OCI-LY1 (cell line): ENCODE measurements around the gene ZNF502.
"Not testable (repeated sequence)": the region's sequence is repeated elsewhere in the genome, so short reads cannot be mapped to it uniquely, and the experiment has no call there.

Experiments used
- H2AFZ ChIP-seq: fragments of 200-600 bp; sonication (generic), shearing (Covaris generic); 2 replicates; pipeline ENCODE4 v1.6.0; 2014; ENCODE audit warnings: antibody characterized with exemption, mild to moderate bottlenecking, low read length
- H3F3A ChIP-seq: fragments of 200-600 bp; sonication (generic), shearing (Covaris generic); 2 replicates; pipeline ENCODE4 v1.6.0; 2014; ENCODE audit warnings: mild to moderate bottlenecking, antibody characterized with exemption, low read length, moderate library complexity; ENCODE audit not compliant: insufficient read depth
- H3K27ac ChIP-seq: fragments of 200-600 bp; sonication (generic); 2 replicates; pipeline ENCODE4 v1.5.1; 2014; ENCODE audit warnings: low read length, mixed run types, mild to moderate bottlenecking, low read depth; ENCODE audit not compliant: poor library complexity, severe bottlenecking
- H3K27me3 ChIP-seq: fragments of 200-600 bp; sonication (generic); 2 replicates; pipeline ENCODE4 v1.6.0; 2014; ENCODE audit warnings: antibody characterized with exemption, mild to moderate bottlenecking, low read length, moderate library complexity; ENCODE audit not compliant: insufficient read depth
- H3K36me3 ChIP-seq: fragments of 200-600 bp; sonication (generic); 2 replicates; pipeline ENCODE4 v1.6.1; 2014; ENCODE audit warnings: mild to moderate bottlenecking, antibody characterized with exemption, low read length, moderate library complexity, mixed read lengths; ENCODE audit not compliant: insufficient read depth
- H3K4me1 ChIP-seq: fragments of 200-600 bp; sonication (generic); 2 replicates; pipeline ENCODE4 v1.5.1; 2014; ENCODE audit warnings: mild to moderate bottlenecking, low read length, moderate library complexity; ENCODE audit not compliant: insufficient read depth, severe bottlenecking
- H3K4me2 ChIP-seq: fragments of 200-600 bp; sonication (generic), shearing (Covaris generic); 2 replicates; pipeline ENCODE4 v1.6.1; 2014; ENCODE audit warnings: low read length
- H3K4me3 ChIP-seq: fragments of 200-600 bp; sonication (generic); 2 replicates; pipeline ENCODE4 v1.5.1; 2014; ENCODE audit warnings: low read length, low read depth, mild to moderate bottlenecking, mixed read lengths; ENCODE audit not compliant: poor library complexity, severe bottlenecking
- H3K79me2 ChIP-seq: fragments of 200-600 bp; shearing (Covaris generic); 2 replicates; pipeline ENCODE4 v1.6.1; 2016; ENCODE audit warnings: mixed run types, low read length, mixed read lengths; ENCODE audit not compliant: insufficient read depth
- H3K9ac ChIP-seq: fragments of 200-600 bp; sonication (generic), shearing (Covaris generic); 2 replicates; pipeline ENCODE4 v1.6.1; 2014; ENCODE audit warnings: mild to moderate bottlenecking, low read length, mixed read lengths
- H3K9me2 ChIP-seq: fragments of 200-600 bp; sonication (generic), shearing (Covaris generic); 2 replicates; pipeline ENCODE4 v1.6.1; 2014; ENCODE audit warnings: low read depth, mild to moderate bottlenecking, low read length, mixed read lengths
- H3K9me3 ChIP-seq: fragments of 200-600 bp; shearing (Covaris generic); 2 replicates; pipeline ENCODE4 v1.6.1; 2014; ENCODE audit warnings: low read length, mixed read lengths
- H4K20me1 ChIP-seq: fragments of 200-600 bp; sonication (generic), shearing (Covaris generic); 2 replicates; pipeline ENCODE4 v1.6.0; 2016; ENCODE audit warnings: mild to moderate bottlenecking, low read length; ENCODE audit not compliant: insufficient read depth
- CTCF ChIP-seq: fragments of 200-600 bp; sonication (generic), shearing (Covaris generic); IDR thresholded peaks from 2 replicates; pipeline ENCODE4 v1.5.1; 2017; ENCODE audit warnings: mild to moderate bottlenecking, antibody characterized with exemption, low read length, moderate library complexity, mixed read lengths
- EZH2 ChIP-seq: fragments of 200-600 bp; sonication (generic), shearing (Covaris generic); IDR thresholded peaks from 2 replicates; pipeline ENCODE4 v1.8.0; 2017; ENCODE audit warnings: borderline replicate concordance, mixed run types, mild to moderate bottlenecking, antibody characterized with exemption, low read length, moderate library complexity, mixed read lengths

ZNF502 gene

GRCh38 chr3:44669760-44670159 lies 42.7 kb upstream of the ZNF502 start:
- no peaks in the 10 kb centered on the region for H3K79me2 ChIP-seq
- H3K36me3 ChIP-seq, result no peaks in the 10 kb centered on the region
- no peaks in the 10 kb centered on the region for H3F3A ChIP-seq
- no peaks in the 10 kb centered on the region for H3K27me3 ChIP-seq
- no peak overlapping the region for H2AFZ ChIP-seq
- no peak overlapping the region for H3K27ac ChIP-seq
- H3K9ac ChIP-seq, result no peak overlapping the region
- H3K9me3 ChIP-seq, result no peaks in the 10 kb centered on the region
- no peak for TF ChIP-seq CTCF
- no peaks in the 10 kb centered on the region for H3K9me2 ChIP-seq
- H3K4me3 ChIP-seq, result no peak overlapping the region
- no peaks in the 10 kb centered on the region for H4K20me1 ChIP-seq
- H3K4me1 ChIP-seq, result no peaks in the 10 kb centered on the region
- no peak overlapping the region for H3K4me2 ChIP-seq

GRCh38 chr3:44673466-44673865 lies 39.0 kb upstream of the ZNF502 start:
- H3K9ac ChIP-seq, H4K20me1 ChIP-seq, H3K4me3 ChIP-seq, H3K9me3 ChIP-seq, H2AFZ ChIP-seq, H3K4me2 ChIP-seq, H3K27me3 ChIP-seq, H3F3A ChIP-seq, H3K9me2 ChIP-seq, H3K36me3 ChIP-seq, H3K27ac ChIP-seq, H3K79me2 ChIP-seq, H3K4me1 ChIP-seq: not testable (repeated sequence)

- H3K9me3 ChIP-seq, result no peaks in the 10 kb centered on the region
- no peak for TF ChIP-seq CTCF
- TF ChIP-seq EZH2, result no peak
Observed at GRCh38 chr3:44674211-44674610, 38.2 kb upstream of the ZNF502 start.

GRCh38 chr3:44678480-44679116 lies 33.9 kb upstream of the ZNF502 start:
- no peak overlapping the region for H3K4me2 ChIP-seq
- no peaks in the 10 kb centered on the region for H3K9me2 ChIP-seq
- no peak overlapping the region for H3K27ac ChIP-seq
- 0 out of 2 replicates have a peak, but pooled peaks cover 2% of the 10 kb centered on the region for H3K9me3 ChIP-seq
- no peaks in the 10 kb centered on the region for H4K20me1 ChIP-seq
- no peak overlapping the region for H3K4me3 ChIP-seq
- no peaks in the 10 kb centered on the region for H3K27me3 ChIP-seq
- H3K36me3 ChIP-seq, result no peaks in the 10 kb centered on the region; the same call in 1 of the 2 replicates
- TF ChIP-seq CTCF (no peak), EZH2 (no peak)
- no peaks in the 10 kb centered on the region for H3K79me2 ChIP-seq
- H3F3A ChIP-seq, result no peaks in the 10 kb centered on the region
- H3K9ac ChIP-seq, result no peak overlapping the region
- no peak overlapping the region for H2AFZ ChIP-seq
- H3K4me1 ChIP-seq, result no peaks in the 10 kb centered on the region

More at GRCh38 chr3:44674211-44674610, 38.2 kb upstream of the ZNF502 start:
- Histone ChIP-seq H4K20me1 (no peaks in the 10 kb centered on the region), H3K9me2 (no peaks in the 10 kb centered on the region), H3K4me2 (no peak overlapping the region), H3K9ac (no peak overlapping the region), H3K27ac (no peak overlapping the region), H3K79me2 (no peaks in the 10 kb centered on the region), H2AFZ (no peak overlapping the region), H3K36me3 (no peaks in the 10 kb centered on the region), H3K27me3 (no peaks in the 10 kb centered on the region), H3K4me3 (no peak overlapping the region), H3F3A (no peaks in the 10 kb centered on the region), H3K4me1 (no peaks in the 10 kb centered on the region)
